Measurements from ENCODE around the gene H2AZ2. TPM values are rescaled to one million over a fixed set of nuclear protein-coding genes. Genes with fewer than 3 reads are reported as not detected.

The H2AZ2 gene
- total RNA-seq, 3 donors from 2014 or later, result 126 to 242 (median 158) TPM

DNA sequence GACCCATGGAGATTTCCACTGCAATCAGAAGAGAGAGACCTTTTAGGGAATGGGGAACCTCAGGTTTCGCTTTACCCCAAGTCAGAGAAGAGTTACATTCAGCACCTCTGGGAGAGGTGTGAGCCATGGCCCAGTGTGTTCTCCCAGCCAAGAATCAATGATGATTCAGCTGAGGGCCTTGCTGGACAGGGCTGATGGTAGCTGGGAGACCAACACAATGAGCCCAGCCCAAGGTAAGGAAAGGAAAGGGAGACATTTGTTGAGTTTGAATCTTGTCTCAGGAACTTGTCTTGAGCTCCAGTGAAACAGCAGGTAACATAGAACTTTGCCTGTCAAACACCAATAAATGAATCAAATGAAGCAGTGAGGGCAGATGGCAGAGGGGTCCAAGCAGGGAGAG, 65.4 kb downstream of the H2AZ2 start:
- DNase-seq (no peak), ATAC-seq (no peak)
- TF ChIP-seq, protein P1, sequence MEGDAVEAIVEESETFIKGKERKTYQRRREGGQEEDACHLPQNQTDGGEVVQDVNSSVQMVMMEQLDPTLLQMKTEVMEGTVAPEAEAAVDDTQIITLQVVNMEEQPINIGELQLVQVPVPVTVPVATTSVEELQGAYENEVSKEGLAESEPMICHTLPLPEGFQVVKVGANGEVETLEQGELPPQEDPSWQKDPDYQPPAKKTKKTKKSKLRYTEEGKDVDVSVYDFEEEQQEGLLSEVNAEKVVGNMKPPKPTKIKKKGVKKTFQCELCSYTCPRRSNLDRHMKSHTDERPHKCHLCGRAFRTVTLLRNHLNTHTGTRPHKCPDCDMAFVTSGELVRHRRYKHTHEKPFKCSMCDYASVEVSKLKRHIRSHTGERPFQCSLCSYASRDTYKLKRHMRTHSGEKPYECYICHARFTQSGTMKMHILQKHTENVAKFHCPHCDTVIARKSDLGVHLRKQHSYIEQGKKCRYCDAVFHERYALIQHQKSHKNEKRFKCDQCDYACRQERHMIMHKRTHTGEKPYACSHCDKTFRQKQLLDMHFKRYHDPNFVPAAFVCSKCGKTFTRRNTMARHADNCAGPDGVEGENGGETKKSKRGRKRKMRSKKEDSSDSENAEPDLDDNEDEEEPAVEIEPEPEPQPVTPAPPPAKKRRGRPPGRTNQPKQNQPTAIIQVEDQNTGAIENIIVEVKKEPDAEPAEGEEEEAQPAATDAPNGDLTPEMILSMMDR (IDR thresholded peaks at IDR 0.05), result no peak
- H3K4me3 ChIP-seq, result no peak overlapping the region
- no peaks in the 10 kb centered on the region for H3K36me3 ChIP-seq (ENCODE audit: low read depth)
- intact Hi-C loops (cut with DNase I, micrococcal nuclease), result no loop called here
- no peaks in the 10 kb centered on the region for H3K4me1 ChIP-seq (ENCODE audit: low read depth)
- no peaks in the 10 kb centered on the region for H3K9me3 ChIP-seq

Other genes with a start within 250 kb of the H2AZ2 start
- 100 to 1,000 TPM; 141 to 186 (median 159) TPM for gene OGDH, start 241.5 kb downstream of the H2AZ2 start, total RNA-seq
- 100 to 1,000 TPM in 1 of 3 donors, 10 to 100 TPM in 2; 80.4 to 104 (median 89.8) TPM for gene ZMIZ2, start 99.2 kb downstream of the H2AZ2 start, total RNA-seq
- gene PPIA, start 51.4 kb downstream of the H2AZ2 start, total RNA-seq, result 1,000 to 10,000 TPM in 2 of 3 donors, 100 to 1,000 TPM in 1; 792 to 1,320 (median 1,014) TPM
- 10 to 100 TPM; 18.5 to 47.1 (median 20.1) TPM for gene PURB, start 37.4 kb upstream of the H2AZ2 start, total RNA-seq
- 1 to 10 TPM; 3.8 to 6.9 (median 3.9) TPM for gene MYO1G, start 130.9 kb upstream of the H2AZ2 start, total RNA-seq
- gene CCM2, start 152.1 kb upstream of the H2AZ2 start, total RNA-seq, result 10 to 100 TPM; 33.4 to 43.8 (median 35.8) TPM
- gene NACAD, start 240.9 kb upstream of the H2AZ2 start, total RNA-seq, result 10 to 100 TPM in 1 of 3 donors, 1 to 10 TPM in 1, under 1 TPM in 1; 0.49 to 14.5 (median 1.2) TPM

All from mucosa of descending colon (tissue), 3 donors.